ENCODE measurements around the gene KRTAP10-2. TPM values are rescaled to one million over a fixed set of nuclear protein-coding genes. Genes with fewer than 3 reads are reported as not detected.

The KRTAP10-2 gene
- total RNA-seq, 2 experiments from 2014 or later = not detected

- intact Hi-C loops (cut with micrococcal nuclease; ENCODE audit: unreplicated experiment) = loop anchor here (1.0 kb wide), 1 partner anchor 283 kb away; no protein-coding TSS in a partner anchor
- no peak overlapping the region for H3K4me2 ChIP-seq (ENCODE audit: low read length)
- H3K4me3 ChIP-seq (ENCODE audit: low read depth, low read length, poor library complexity, severe bottlenecking) = no peak overlapping the region
- no peak overlapping the region for H2AFZ ChIP-seq (ENCODE audit: low read length)
- peak; percentile 66 for DNase-seq (ENCODE audit: low spot score)
- ChIA-PET POLR2A (no interaction called here), CTCF (ENCODE audit: unreplicated experiment) (no interaction called here)
- H3K4me1 ChIP-seq (ENCODE audit: insufficient read depth, low read length, poor library complexity, severe bottlenecking) = no peaks in the 10 kb centered on the region
- H3K79me2 ChIP-seq (ENCODE audit: insufficient read depth, low read depth, low read length) = no peaks in the 10 kb centered on the region
- H4K20me1 ChIP-seq (ENCODE audit: insufficient read depth, low read length) = no peaks in the 10 kb centered on the region
- H3K9me3 ChIP-seq (ENCODE audit: low read length) = no peaks in the 10 kb centered on the region
- H3K27ac ChIP-seq (ENCODE audit: low read depth, low read length, poor library complexity, severe bottlenecking) = no peak overlapping the region
- no peaks in the 10 kb centered on the region for H3K36me3 ChIP-seq (ENCODE audit: insufficient read depth, low read length)
- no TSS peak for BruUV-seq (replicated peaks)
- TF ChIP-seq EZH2phosphoT487 (IDR thresholded peaks at IDR 0.05; ENCODE audit: borderline replicate concordance, low read depth, low read length) = no peak
- TF ChIP-seq CTCF (conservative IDR thresholded peaks at IDR 0.05; ENCODE audit: low read length) = peak; percentile 87
- no peaks in the 10 kb centered on the region for H3K9me2 ChIP-seq (ENCODE audit: insufficient read depth, low read length)
These were observed 40.6 kb downstream of the KRTAP10-2 start for GRCh38 chr21:44510508-44511218.

GRCh38 chr21:44510109-44510507 lies 41.2 kb downstream of the KRTAP10-2 start:
- no peaks in the 10 kb centered on the region for H3K36me3 ChIP-seq (ENCODE audit: insufficient read depth, low read length)
- no peaks in the 10 kb centered on the region for H3K9me2 ChIP-seq (ENCODE audit: insufficient read depth, low read length)
- no peaks in the 10 kb centered on the region for H3K4me1 ChIP-seq (ENCODE audit: insufficient read depth, low read length, poor library complexity, severe bottlenecking)
- intact Hi-C loops (cut with micrococcal nuclease; ENCODE audit: unreplicated experiment) = loop anchor here (1.0 kb wide), 1 partner anchor 283 kb away; no protein-coding TSS in a partner anchor
- no TSS peak for BruUV-seq (replicated peaks)
- H3K27ac ChIP-seq (ENCODE audit: low read depth, low read length, poor library complexity, severe bottlenecking) = no peak overlapping the region
- H3K4me3 ChIP-seq (ENCODE audit: low read depth, low read length, poor library complexity, severe bottlenecking) = no peak overlapping the region
- DNase-seq (ENCODE audit: low spot score) = no peak
- no peak for TF ChIP-seq CTCF (conservative IDR thresholded peaks at IDR 0.05; ENCODE audit: low read length)
- no peak for TF ChIP-seq EZH2phosphoT487 (IDR thresholded peaks at IDR 0.05; ENCODE audit: borderline replicate concordance, low read depth, low read length)
- no peak overlapping the region for H2AFZ ChIP-seq (ENCODE audit: low read length)
- no peaks in the 10 kb centered on the region for H3K79me2 ChIP-seq (ENCODE audit: insufficient read depth, low read depth, low read length)
- no peaks in the 10 kb centered on the region for H3K9me3 ChIP-seq (ENCODE audit: low read length)
- ChIA-PET CTCF (ENCODE audit: unreplicated experiment) (interaction anchor here (0.6 kb wide), 1 partner anchor 22 kb away, joined by 3 read pairs; no protein-coding TSS in a partner anchor), POLR2A (no interaction called here)
- H4K20me1 ChIP-seq (ENCODE audit: insufficient read depth, low read length) = no peaks in the 10 kb centered on the region
- H3K4me2 ChIP-seq (ENCODE audit: low read length) = no peak overlapping the region

GRCh38 chr21:44509539-44509938 lies 41.8 kb downstream of the KRTAP10-2 start:
- Histone ChIP-seq H3K4me3 (ENCODE audit: low read depth, low read length, poor library complexity, severe bottlenecking) (no peak overlapping the region), H2AFZ (ENCODE audit: low read length) (no peak overlapping the region), H3K36me3 (ENCODE audit: insufficient read depth, low read length) (no peaks in the 10 kb centered on the region), H3K4me2 (ENCODE audit: low read length) (no peak overlapping the region), H3K4me1 (ENCODE audit: insufficient read depth, low read length, poor library complexity, severe bottlenecking) (no peaks in the 10 kb centered on the region), H3K9me2 (ENCODE audit: insufficient read depth, low read length) (no peaks in the 10 kb centered on the region), H3K79me2 (ENCODE audit: insufficient read depth, low read depth, low read length) (no peaks in the 10 kb centered on the region), H3K9me3 (ENCODE audit: low read length) (no peaks in the 10 kb centered on the region), H4K20me1 (ENCODE audit: insufficient read depth, low read length) (no peaks in the 10 kb centered on the region), H3K27ac (ENCODE audit: low read depth, low read length, poor library complexity, severe bottlenecking) (no peak overlapping the region)
- TF ChIP-seq CTCF (conservative IDR thresholded peaks at IDR 0.05; ENCODE audit: low read length) (peak; percentile 42; the same call in 1 of the 2 replicates), EZH2phosphoT487 (IDR thresholded peaks at IDR 0.05; ENCODE audit: borderline replicate concordance, low read depth, low read length) (no peak)
- intact Hi-C loops (cut with micrococcal nuclease; ENCODE audit: unreplicated experiment) = no loop called here
- peak; percentile 11 for DNase-seq (ENCODE audit: low spot score)
- no TSS peak for BruUV-seq (replicated peaks)
- POLR2A ChIA-PET = no interaction called here
- CTCF ChIA-PET (ENCODE audit: unreplicated experiment) = interaction anchor here (0.6 kb wide), 1 partner anchor 22 kb away, joined by 3 read pairs; no protein-coding TSS in a partner anchor
